Measurements from ENCODE around the gene TBCEL.
"Not testable (repeated sequence)": the region's sequence is repeated elsewhere in the genome, so short reads cannot be mapped to it uniquely, and the experiment has no call there.

Gene TBCEL

DNA sequence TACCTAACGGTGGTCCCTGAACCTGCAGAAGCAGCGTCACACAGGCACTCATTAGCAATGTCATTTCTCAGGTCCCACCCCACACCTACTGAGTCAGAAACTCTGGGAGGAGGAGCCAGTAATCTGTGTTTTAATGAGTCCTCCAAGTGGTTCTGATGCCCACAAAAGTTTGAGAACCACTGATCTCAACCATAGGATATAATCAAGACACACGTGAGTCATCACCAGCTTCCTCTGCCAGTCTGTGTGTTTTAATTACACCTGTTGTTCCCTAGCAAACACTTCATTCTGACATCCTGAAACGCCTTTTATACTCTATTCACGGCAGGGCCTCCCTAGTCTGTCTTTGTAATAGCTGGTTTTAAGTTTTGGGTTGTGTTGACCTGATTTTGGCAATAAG, 82.9 kb downstream of the TBCEL start:
- no peak for DNase-seq (ENCODE audit: low spot score)

DNA sequence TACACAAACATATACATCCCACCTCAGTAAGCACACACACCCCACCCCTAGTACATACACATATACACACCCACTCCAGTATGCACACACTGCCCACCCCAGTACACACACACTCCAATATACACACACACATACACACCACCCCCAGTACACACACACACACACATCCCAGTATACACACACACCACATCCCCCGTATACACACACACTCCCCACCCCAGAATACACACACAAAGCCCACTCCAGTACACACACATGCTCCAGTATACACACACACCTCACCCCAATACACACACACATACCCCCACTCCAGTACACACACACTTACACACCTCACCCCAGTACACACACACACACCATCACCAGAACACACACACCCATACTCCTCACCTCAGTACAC, 84.5 kb downstream of the TBCEL start:
- no peak for DNase-seq (ENCODE audit: low spot score)

DNA sequence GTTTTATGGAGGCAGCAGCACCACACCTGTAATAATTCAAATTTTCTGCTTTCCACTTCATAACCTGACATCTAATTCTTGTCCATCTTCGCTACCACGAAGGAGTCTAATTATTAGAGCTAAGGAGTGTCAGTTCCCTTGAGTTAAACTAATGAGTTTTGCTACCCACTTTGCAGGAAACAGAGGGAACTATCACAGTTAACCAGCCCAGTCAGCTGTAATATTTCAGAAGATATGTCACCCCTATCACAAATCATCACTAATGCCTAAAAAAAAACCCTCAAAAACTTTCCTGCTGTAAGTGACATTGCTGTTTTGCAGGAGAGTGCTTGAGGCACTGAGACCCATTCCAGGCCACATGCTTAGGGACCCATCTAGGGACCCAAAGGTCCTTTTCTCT, 85.6 kb downstream of the TBCEL start:
- DNase-seq (ENCODE audit: low spot score): no peak

DNA sequence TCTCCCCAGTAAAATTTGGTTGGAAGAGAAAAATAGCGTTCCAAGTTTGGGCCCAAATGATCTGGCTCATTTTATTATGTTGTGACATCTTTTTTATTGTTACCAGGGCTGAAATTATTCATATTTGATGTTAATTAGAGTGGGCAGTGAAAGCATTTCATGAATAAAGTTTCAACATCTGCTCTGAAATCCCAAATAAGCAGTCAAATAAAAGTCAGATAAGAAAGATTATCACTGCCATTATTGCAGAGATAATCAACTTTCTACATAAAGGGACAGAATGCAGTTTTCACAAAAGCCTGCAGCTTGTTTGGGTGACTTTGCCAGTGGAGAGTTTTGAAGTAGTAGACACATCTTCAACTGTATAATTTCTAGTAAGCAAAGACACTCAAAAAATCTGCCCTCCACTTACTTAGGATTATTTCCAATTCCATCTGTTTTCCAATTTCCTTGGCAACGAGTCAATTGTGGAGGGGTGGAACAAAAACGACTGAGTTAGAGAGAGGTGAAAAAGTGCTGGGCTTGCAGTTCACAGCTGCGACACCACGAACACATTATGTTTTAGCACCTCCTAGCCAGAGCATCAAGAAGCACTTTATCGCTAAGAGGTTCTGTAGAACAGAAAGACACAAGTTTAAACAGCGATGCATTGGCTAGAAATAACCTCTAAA, 86.1 kb downstream of the TBCEL start:
- DNase-seq (ENCODE audit: low spot score): no peak

DNA sequence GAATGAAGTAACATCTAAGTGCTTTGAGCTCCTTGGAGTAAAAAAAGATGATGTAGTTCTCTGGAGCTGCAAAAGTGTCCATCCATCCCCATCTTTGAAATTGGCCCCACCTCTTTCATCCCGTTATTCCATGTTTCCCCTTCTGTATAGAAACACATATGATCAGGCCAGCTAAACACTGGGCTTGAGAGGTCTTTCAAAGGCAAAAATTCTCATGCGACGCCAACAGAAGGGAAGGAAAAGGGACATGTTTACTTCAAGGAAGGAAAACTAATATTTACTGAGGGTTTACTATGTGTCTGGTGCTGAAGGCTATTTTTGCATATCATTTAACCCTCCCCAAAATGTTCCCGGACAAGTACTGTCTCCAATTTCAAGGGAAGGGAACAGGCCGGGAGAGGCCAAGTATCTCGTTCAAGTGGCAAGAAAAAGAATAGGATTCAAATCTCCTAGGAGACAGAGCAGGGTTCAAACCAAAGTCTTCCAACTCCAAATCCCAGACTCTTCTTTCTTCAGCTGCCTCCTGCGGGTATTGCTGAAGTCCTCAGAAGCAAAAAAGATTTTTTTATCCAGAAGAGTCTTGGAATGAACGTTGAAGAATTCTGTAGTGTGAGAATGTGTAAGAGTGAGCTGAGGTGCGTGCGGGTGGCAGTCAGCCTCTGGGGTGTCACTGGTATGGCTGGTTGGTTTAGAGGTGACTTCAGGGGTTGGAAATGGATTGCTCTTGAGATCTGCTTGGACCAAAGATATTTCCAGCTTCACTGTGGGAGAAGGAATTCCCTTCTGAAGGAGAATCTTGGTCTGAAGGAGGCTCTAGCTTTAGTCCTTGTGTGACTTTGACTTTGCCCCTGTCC, 87.2 kb downstream of the TBCEL start:
- no peak for DNase-seq (ENCODE audit: low spot score)

DNA sequence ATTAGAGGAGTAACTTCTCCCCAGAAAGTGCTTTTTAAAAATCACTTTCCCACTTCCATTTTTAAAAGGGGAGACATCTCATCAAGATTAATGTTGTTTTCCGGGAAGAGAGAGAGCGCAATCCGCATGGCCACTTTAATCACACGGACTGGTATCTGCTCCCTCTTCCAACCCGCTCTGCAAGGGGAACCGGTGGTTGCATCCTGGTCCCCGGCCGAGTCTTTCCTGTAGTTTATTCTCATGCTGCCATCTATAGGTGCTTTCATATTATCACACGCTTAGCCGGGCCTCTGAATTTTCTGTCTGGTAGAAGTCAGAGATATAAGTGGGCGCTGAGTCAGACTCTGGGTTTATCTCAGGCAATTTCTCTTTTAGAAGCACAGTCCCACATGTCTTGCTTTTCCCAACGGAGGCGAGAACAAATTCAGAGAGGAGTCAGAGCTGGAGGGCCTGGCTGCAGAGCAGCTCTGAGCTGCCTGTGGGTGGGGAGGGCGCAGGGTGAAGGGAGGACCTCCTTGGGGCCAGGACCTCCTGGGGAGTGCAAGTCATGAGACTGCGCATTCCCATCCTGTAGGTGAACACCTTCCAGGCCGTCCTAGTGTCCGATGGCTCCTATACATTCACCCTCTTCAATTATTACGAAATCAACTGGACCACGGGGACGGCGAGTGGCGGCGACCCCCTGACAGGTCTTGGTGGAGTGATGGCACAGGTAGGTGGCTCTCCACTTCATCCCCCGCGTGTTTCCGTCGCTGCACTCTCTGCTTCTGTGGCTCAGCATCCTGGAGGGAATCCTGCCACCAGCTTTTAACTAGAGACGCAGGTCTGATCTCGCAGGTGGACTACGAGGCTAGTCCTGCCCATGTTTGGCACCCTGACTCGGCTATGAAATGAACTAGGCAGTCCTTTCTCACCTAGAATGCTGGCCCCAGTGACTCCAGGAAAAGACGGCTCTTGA, 88.9 kb downstream of the TBCEL start:
- DNase-seq (ENCODE audit: low spot score): peak; percentile 79

DNA sequence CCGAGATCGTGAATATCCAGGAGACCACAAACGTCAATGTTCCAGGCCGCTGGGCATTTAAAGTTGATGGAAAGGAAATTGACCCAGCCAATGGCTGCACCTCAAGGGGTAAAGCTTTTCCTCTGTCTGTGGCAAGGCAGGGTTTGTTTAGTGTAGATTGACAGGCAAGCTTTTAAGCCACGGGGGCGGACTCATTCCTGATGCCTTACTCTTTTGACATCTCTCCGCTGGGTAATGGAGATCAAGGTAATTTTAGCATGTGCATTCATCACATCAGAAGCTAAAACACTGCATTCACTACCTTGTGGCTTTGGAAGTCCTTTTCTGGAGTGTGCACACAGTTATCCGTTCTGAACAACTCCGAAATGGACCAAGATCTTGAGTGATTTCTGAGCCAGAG, 89.7 kb downstream of the TBCEL start:
- DNase-seq (ENCODE audit: low spot score): no peak

DNA sequence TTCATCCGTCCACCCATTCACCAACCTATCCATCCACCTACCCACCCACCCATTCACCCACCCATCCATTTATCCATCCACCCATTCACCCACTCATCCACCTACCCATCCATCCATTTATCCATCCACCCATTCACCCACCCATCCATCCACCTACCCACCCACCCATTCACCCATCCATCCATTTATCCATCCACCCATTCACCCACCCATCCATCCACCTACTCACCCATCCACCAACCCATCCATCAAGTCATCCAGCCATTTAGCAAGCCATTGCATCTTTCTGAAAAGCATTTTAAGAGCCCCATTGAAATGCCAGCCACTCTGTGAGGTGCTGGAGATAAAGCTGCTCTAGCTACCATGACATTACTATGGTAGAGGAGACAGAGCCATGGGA, 91.1 kb downstream of the TBCEL start:
- DNase-seq (ENCODE audit: low spot score): not testable (repeated sequence)

DNA sequence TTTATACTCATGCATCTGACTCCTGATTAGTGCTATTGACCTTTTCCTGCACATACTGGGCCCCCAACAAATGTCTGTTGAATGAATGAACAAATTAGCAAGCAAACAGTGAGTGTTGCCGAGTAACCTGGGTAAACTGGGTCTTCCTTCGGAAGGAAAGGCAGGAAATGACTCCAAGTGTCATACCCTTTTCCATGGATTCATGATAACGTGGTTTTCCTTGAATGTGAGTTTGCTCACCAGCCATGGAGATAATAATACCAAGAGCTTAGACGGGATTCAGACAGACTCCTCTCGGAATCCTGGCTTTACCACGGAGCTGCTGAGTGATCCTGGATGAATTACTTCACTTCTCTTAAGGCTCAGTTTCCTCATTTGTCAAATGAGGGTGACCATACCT, 93.9 kb downstream of the TBCEL start:
- DNase-seq (ENCODE audit: low spot score): no peak

DNA sequence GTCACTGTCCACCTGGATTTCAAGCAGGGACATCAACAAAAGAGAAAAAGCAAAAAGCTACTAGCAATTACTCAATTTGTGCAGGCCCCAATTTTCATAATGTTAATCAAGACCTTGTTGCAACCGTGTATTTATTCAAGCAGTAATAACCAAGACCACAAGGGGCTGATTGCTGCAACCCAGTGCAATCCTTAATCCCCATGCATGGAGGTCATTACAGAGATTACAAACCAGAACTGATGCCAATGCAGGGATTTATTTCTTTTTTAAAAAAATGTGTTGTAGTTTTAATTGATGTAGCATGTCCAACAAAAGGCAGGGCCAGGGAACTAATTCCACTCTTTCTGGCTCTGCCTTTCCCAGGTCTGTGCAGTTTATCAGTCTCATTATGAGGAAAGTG, 95.5 kb downstream of the TBCEL start:
- DNase-seq (ENCODE audit: low spot score): no peak

DNA sequence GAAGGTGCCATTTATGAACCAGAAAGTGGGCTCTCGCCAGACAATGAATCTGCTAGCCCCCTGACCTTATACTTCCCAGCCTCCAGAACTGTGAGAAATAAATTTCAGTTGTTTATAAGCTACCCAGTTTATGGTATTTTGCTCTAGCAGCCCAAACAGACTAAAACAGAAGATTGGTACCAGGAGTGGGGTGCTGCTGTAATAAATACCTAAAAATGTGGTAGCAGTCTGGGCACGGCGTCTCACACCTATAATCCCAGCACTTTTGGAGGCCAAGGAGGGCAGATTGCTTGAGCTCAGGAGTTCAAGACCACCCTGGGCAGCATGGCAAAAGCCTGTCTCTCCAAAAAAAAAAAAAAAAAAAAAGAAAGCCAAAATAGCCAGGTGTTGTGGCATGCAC, 98.4 kb downstream of the TBCEL start:
- no peak for DNase-seq (ENCODE audit: low spot score)

DNA sequence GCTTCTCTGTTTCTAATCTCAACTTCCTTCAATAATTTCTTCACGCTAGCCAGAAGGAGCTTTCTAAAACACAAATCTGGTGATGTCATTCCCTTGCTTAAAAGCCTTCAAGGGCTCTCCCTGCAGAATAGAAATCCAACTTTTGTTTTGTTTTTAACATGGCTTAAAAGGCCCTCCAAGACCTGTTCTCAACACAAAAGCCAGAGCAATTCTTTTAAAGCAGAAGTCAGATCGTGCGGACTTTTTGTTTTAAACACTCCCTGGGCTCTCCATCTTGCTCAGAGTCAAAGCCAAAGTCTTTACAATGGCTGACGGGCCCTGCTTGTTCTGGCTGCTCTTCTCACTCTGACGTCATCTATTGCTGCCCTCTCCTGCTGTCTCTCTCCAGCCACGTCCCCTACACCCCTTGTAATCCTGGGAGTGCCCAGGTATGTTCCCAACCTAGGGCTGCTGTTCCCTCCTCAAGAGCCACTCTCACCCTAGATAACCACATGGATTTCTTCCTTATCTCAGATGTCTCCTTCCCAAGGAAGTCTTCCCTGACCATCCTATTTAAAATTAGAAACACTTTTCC, 99.7 kb downstream of the TBCEL start:
- no peak for DNase-seq (ENCODE audit: low spot score)

DNA sequence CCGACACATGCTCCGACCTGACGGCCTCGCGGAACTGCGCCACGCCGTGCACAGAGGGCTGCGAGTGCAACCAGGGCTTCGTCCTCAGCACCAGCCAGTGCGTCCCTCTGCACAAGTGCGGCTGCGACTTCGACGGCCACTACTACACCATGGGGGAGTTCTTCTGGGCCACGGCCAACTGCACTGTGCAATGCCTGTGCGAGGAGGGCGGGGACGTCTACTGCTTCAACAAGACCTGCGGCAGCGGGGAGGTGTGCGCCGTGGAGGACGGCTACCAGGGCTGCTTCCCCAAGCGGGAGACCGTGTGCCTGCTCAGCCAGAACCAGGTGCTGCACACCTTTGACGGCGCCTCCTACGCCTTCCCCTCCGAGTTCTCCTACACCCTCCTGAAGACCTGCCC, 103.9 kb downstream of the TBCEL start:
- DNase-seq (ENCODE audit: low spot score): no peak

DNA sequence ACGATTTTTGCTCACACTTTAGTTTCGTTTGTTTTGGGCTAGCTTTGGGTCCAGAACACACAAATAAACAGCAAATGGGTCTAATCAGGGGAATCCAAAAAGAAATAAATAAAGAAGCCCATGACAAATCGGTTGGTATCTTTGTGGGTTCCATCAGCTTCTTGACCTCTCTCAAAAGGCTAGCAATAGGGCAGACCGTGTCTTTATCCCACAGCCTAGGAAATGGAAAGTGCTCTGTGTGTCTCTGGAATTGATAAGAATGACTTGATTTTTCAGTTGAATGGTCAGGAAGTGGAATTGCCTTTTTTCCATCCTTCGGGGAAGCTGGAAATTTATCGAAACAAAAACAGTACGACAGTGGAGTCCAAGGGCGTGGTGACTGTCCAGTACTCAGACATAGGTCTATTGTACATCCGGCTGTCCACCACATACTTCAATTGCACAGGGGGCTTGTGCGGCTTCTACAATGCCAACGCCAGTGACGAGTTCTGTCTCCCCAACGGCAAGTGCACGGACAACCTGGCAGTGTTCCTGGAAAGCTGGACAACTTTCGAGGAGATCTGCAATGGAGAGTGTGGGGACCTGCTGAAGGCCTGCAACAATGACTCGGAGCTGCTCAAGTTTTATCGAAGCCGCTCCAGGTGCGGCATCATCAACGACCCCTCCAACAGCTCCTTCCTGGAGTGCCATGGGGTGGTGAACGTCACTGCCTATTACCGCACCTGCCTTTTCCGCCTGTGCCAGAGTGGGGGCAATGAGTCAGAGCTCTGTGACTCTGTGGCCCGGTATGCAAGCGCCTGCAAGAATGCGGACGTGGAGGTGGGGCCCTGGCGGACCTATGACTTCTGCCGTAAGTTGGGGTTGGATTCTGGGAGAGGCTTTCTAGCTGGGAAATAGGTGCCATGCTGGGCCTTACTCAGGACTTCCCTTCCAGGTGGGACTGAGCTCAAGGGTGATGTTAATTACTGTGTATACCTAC, 105.7 kb downstream of the TBCEL start:
- DNase-seq (ENCODE audit: low spot score): no peak

DNA sequence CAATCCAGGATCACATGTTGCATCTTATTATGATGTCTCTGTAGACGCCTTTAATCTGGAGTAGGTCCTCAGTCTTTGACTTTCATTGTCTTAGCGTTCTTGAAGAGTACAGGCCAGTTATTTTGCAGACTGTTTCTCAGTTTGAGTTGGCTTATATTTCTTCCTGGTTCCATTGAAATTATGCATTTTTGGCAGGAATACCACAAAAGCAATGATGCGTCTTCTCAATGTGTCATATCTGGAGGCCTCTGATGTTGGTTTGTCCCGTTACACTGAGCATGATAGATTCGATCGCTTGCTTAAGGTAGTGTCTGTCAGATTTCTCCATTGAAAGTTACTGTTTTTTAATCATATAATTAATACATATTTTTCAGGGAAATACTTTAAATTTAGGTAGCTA, 107.8 kb downstream of the TBCEL start:
- no peak for DNase-seq (ENCODE audit: low spot score)

DNA sequence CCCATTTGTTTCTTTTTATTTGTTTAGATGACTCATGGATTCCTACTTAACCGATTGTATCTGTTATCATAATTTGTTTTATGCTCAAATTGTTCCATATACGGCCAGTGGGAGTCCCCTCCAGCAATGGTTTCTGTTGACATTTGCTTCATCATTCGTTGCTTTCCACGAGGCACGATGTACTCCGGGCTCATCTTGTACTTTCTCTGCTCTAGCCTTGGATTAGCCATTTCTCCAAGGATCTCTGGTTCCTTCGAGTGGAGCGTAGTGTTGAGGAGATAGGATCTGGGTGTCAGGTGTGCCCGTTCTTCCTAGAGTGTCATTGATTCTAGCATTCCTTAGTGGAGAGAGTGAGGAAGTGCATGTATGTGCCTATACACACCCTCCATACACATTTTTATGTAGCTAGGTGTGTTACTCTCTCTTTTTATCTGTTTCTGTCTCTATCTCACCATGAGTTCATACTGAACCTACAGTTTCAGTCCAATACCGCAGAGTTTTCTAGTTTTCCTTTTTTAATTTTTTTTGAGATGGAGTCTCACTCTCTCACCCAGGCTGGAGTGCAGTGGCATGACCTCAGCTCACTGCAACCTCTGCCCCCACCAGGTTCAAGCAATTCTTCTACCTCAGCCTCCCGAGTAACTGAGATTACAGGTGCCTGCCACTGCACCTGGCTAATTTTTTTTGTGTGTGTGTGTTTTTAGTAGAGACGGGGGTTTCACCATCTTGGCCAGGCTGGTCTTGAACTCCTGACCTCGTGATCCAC, 108.5 kb downstream of the TBCEL start:
- DNase-seq (ENCODE audit: low spot score): no peak

DNA sequence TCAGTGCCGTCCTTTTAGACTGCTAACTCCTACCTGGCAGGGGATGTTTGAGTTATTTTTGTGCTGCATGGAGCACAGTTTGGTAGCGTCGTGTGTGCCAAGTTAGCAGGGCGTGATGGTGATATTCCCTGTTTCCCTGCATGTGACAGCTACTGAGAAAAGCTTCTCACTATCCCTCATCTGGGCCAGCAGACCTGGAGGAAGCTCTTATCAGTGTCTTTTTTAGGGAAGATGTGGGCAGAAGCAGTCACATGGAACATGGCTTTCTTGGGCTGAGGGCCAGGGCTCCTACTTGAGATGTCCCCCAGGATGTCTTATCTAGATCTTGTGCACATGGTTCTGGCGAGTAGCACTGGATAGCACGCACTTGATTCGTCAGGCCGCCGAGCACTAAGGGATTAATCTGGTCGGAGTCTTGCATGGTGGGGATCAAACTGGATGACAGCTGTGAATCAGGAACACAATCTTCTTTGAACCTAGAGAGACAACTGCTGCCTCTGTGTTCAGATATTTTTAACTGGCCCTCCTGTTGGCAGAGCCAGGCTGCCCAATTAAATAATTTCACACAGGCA, 110.9 kb downstream of the TBCEL start:
- DNase-seq (ENCODE audit: low spot score): no peak

DNA sequence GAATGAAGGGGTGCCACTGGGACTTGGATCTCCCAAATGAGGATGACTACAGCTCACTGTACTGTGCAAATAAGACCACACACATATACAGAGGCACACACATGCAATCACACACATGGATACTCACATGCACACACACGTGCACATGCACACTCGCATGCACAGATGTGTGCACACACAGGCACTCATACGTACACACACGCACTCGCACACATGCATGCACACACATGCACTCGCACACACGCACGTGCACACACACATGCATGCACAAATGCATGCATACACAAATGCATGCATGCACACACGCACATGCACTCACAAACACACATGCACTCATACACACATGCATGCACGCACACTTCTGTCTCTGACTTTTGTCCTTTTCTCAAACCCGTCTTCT, 113.1 kb downstream of the TBCEL start:
- no peak for DNase-seq (ENCODE audit: low spot score)

DNA sequence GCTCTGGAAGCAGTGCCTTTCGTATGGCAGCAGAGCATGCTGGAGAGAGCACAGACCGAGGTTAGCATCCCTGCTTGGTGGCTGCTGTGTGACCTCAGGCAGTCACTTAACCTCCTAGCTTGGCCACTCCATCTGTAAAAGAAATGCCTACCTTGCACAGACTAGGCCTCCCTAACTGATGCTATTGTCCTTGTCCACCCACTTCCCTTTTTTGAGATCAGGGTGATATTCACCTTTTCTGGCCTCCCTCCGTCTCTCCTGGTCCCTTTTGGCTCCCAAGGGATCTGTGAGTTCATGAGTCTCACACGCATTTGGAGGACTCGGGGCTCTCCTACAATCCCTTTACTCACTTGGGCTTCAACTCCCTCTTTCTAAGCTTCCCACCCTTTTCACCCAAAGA, 114.4 kb downstream of the TBCEL start:
- no peak for DNase-seq (ENCODE audit: low spot score)

DNA sequence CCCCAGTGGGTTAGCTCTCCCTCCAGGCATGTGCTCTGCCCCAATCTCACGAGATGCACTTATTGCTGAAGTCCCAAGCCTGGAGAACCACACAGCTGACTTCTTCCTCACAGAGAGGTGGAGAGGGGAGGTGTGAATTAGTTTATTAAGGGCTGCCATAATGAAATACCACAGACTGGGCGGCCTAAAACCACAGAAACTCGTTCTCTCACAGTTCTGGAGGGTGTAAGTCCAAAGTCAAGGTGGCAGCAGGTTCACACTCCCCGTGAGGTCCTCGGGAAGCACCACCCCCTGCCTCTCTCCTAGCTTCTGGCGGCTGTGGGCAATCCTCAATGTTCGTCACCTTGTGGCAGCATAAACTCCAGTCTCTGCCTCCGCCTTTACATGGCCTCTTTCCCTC, 116.5 kb downstream of the TBCEL start:
- DNase-seq (ENCODE audit: low spot score): no peak

Measured in COLO829 (cell line).